ENCODE data around the gene LIPJ.

The LIPJ gene, protein sequence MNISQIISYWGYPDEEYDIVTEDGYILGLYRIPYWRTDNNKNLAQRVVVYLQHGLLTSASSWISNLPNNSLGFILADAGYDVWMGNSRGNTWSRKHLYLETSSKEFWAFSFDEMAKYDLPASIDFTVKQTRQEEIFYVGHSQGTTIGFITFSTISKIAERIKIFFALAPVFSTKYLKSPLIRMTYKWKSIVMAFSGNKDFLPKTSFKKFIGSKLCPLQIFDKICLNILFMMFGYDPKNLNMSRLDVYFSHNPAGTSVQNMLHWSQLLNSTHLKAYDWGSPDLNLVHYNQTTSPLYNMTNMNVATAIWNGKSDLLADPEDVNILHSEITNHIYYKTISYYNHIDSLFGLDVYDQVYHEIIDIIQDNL

DNA sequence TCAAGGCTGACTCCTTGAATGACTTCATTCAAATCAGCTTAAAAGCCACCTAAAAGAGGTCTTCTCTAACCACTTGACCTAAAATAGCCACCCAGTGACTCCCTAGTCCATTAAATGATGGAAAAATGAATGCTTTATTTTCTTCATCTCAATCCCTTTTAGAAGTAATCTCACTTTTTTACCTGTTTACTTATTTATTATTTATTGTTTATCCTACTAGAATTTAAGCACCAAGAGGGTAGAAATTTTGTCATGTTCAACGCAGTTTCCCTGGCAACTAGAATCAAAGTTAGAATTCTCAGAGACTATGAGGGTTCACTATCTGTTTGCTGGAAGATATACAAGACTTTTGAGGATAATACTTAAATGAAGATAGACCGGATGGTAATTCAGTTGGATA, at the start of gene LIPJ:
LIPJ (plus strand) TSS at position 301 of the 400 bp plus-strand sequence. CDS start 3,926 bp downstream, outside the sequence.
- no peak for DNase-seq

DNA sequence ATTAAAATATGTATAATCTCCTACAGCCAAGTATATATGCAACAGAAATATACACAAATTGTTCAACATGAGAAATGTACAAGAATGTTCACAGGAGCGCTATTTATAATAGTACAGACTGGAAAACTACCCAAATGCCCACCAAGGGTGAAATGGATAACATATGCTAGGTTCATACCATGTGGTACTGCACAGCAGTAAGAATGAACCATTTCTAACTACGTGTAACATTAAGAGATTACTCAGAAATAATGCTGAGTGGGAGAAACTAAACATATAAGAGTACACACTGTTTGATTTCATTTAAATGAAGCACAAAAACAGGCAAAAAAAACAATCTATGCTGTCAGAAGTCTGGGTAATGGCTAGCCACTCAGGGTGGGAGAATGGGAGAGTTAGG, 49.2 kb upstream of the LIPJ start:
- no peak for DNase-seq

GRCh38 chr10:88538048-88538447, 48.5 kb upstream of the LIPJ start:
- DNase-seq = no peak

- no peak for DNase-seq
These were observed 46.2 kb upstream of the LIPJ start for GRCh38 chr10:88540351-88540750.

DNA sequence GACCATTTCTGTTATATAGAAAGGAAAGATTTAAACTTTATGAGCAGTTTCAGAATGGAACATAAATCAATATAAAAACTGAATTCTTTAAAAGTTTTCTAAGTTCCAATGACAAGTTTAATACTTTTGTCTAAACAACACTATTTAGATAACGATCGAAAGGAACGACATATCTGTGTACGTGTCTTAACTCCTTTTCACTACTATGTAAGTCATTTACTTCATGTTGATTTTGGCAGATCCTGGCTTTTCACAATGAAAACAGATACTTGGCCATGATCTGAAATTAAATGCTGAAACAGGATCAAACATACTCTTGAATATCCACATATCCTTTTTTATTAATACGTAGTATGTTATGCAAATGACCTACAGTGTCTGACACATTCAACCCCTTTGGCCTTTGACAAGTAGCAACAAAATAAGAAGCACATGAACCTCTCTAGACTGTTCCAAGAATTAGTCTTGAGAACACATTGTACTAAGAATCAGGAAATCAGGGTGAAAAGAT, 45.4 kb upstream of the LIPJ start:
- DNase-seq = no peak

DNA sequence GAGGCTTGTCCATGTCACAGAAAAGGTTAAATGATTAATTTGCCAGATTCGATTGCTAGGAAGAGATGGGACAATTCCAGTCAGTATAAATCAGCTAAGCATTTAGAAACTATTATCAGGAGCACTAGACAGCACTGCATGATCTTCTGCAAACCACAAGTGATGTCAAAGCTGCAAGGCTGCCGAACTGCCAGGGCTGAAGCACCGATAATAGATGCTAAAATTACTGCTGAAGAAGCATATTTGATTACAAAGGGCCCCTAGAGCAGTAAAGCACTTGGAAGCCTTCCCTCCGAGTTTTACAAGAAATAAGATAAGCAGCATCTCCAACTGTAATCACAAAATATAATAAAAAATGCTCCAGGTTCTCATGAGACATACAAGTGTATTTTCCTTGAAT, 44.0 kb upstream of the LIPJ start:
- no peak for DNase-seq

DNA sequence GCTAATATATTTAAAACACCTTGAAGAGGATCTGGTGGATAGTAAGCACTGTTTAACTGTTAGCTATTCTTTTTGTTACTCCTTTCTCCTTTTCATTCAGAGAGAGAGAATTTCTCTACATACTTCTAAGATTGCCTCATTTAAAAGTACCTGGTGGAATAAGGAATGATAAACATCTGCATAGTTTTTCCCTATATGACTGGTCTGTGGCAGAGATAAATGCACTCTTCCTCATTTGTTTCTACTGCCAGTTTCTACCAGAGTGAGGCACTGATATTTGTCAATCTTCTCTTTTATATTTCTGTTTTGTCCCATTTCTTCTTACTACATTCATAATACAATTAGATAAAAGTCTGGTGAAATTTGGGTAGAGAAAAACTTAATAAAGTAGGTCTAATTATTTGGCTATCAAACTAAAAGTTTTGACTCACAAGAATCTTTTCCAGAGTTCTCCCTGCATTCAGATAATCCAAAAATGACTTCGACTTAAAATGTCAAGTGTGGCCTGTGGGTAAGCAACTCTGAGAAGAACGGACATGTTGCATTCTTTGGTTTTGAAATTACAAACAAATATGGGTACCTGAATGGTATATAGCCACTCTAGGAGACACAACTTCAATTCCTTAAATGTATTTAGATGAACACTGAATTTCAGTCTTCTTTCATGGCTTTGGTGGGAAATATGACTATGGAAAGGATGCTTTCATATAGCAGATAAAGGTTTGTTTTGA, 42.3 kb upstream of the LIPJ start:
- no peak for DNase-seq

DNA sequence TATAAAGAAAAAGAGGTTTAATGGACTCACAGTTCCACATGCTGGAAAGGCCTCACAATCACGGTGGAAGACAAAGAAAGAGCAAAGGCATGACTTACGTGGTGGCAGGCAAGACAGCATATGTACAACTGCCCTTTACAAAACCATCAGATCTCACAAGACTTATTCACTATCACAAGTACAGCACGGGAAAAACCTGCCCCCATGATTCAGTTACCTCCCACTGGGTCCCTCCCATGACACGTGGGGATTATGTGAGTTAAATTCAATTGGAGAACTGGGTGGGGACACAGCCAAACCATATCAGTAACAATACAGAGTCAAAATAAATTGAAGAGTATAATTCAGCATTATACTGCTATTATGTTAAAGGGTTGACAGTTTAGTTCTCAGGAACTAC, 41.2 kb upstream of the LIPJ start:
- no peak for DNase-seq

- no peak for DNase-seq
These were observed 40.1 kb upstream of the LIPJ start for GRCh38 chr10:88546497-88546896.

- DNase-seq = no peak
These were observed 35.3 kb upstream of the LIPJ start for GRCh38 chr10:88551246-88551645.

GRCh38 chr10:88553116-88553752, 33.3 kb upstream of the LIPJ start:
- DNase-seq = peak; percentile 22

DNA sequence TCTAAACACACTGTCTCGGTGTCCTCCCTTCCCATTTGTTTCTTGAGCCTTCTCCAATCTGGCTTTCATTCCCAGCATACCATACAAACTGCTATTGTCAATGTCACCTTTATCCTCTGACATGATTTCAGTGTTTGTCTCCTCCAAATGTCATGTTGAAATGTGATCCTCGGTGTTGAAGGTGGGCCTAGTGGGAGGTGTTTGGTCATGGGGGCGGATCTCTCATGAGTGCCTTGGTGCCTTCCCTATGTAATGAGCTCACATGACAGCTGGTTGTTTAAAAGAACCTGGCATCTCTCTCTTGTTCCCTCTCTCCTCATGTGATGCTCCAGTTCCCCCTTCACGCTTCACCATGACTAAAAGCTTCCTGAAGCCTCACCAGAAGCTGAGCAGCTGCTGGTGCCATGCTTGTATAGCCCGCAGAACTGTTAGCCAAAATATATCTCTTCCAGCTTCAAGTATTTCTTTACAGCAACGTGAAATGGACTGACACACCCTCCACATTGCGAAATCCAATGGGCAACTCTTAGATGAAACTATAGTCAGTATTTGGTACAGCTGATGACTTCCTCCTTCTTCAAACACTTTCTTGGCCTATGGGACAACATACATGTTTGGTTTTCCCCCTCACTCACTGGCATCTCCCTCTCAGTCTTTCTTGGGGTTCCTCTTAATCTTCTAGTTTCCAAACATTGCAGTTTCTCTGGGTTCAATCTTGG, 31.2 kb upstream of the LIPJ start:
- DNase-seq = no peak

DNA sequence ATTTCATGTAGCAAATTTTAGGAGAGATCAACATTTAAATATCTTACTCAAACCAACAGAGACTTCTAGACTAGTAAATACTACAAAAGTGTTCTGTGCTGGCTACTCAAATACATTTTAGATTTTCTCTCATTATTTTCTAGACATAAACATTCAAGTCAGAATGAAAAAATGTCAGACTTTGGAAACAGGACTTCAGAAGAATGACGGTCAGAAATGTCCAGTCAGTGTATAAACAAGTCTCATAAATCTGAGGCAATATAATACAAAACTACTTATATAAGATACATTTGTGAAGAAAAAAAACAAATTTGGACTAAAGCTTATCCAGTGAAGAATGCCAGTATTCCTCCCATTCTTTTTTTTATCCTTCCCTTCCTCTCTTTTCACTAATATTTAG, 29.3 kb upstream of the LIPJ start:
- DNase-seq = no peak

DNA sequence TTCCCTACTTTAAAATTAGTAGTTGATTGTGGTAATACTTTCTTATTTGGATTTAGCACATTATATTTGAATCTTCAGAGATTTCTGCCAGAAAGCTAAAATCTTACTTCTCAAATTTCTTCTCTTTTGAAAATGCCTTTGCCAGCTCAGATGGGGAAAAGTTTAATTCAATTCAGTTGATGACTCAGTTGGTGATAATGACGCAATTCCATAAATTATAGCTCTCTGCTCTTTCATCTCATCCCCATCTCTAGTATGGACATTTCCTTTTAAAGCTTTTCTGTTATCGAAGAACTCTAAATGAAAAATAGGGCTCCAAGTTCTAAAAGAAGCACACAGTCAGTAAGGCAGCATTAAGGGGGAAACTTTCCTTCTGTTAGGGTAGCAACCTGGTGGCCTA, 28.9 kb upstream of the LIPJ start:
- no peak for DNase-seq

DNA sequence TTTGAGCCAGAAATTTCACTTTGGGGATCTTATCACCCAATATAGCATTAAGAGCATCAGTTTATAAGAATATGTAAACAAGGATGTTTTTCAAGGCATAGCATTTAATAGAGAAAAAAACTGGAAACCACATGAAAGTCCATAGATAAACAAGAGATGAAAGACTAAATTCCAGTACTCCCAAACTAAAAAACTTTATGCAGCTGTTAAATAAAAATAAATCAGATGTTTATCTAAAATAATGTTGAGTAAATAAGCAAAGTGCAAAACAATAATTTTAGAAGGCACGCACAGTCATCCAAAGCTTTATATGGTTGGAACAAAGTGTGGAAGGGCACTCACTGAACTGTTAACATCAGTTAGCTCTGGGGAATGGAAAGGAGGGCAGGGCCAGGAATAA, 24.4 kb upstream of the LIPJ start:
- DNase-seq = no peak

- DNase-seq = peak; percentile 13
These were observed 21.5 kb upstream of the LIPJ start for GRCh38 chr10:88565072-88565471.

DNA sequence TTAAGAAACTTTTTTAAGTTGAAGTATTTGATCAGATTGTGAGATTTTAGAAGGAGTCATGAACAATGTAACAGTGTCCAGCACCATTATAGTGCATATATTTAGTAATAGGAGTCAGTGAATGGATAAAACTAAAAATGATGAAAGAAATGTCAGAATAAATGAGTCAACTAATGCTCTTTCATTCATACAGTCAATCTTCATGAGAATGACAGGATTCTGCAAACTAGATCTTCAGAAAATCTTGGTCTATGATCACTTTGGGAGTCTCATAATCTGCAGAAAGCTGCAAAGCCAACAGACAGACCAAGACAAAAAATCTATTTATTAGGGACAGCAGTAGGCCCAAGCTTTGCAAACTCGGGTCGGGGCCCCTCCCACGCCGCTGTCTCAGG, 4.2 kb upstream of the LIPJ start:
- no peak for DNase-seq

DNA sequence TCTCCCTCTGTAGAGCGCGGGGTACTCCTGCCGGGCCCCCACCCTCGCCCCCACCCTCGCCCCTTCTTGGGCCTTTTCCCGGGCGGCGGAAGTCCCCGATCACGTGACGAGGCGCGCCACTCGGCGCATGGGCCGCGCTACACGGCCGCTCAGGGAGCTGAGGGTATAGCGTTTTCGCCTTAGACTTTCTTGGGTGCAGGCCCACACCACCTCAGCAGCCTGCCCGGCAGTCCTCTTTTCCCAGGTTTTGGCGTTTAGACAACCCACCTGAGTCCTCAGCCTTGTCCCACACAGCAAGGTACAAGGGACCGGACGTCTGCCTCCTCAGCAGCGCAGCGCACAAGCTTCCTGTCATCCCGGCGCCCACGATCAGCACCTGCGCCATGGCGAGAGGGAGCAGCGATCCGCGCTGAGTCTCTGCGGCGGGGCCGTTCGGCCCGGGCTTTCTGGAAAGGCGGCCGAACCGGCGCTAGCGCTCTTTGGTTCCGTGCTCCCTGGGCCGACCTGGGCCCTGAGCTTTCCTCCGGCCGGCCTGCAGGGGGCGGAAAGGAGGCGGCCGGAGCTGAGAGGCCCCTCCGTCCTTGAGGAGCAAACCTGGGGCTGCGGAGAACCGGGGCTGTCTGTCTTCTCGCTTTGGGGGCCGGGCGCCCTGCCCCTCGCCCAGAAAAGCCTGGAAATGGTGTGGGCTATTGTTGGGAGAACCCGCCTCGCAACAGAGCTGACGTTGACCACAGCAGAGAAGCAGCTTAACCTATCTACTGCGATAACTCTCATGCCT, 3.6 kb upstream of the LIPJ start, which contains the start of gene RNLS:
RNLS (minus strand) TSS at position 513 of the 778 bp plus-strand sequence.
- peak; percentile 60 for DNase-seq

DNA sequence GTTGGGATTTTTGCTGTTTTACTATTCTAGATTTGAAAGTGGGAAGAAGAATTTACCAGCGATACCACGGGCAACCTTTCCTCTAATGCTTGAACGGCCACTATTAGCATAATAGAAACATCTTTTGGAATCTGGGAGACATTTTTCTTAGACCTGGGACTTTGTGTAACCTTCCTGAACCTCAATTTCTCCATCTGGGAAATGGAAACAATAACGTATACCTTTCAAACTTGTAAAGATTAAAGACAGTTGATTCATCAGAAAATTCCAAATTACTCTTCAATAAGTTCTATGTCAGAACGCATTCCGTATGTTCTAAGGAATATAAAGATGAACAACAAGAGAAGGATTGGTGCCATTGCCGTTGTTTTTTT, 3.0 kb upstream of the LIPJ start:
- DNase-seq = no peak

DNA sequence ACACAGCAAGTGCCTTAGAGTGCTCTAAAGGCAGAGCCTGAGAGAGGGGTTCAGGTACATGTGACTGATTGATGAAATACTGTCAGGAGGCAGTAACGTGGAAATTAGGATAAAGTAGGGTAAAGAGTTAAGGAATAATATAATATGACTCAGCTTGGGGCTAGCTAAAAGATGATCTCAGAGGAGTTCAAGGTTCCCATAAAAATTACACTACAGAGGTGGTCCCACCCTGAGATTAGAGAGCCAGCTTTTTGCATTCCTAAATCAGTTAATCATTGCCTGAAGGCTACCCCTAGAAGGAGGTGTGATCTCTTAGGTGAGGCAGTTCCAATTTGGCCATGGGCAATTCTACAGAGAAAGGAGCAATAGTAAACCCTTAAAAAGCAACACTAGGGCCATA, 5.8 kb downstream of the LIPJ start:
- no peak for DNase-seq

DNA sequence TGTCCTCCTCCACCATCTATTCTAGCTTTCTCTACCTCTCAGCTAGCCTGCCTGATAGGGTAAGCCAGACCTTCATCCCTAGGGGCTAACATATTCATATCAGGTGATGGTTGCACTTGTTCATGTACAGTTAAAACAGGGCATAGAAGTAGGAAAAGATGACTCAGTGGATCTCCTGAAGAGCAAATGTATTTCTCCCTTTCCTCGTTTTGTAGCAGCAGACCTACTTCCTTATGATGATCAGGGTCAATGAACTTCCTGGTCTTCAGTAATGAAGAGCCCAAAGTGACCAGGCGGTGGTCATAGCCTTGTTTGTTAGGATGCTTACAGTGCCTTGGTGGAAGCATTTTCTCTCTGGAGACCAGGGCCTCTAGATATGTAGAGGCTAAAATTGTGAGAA, 6.3 kb downstream of the LIPJ start:
- no peak for DNase-seq

- no peak for DNase-seq
These were observed 7.9 kb downstream of the LIPJ start for GRCh38 chr10:88594482-88594881.

Measured in NCI-H1436 (cell line).